ENCODE measurements around the gene GRID1. TPM values are rescaled to one million over a fixed set of nuclear protein-coding genes. Genes with fewer than 3 reads are reported as not detected.

Gene GRID1
- total RNA-seq, 4 donors from 2014 or later, result 0.03 to 2.7 (median 0.49) TPM

- Histone ChIP-seq H3K9me3 (no peaks in the 10 kb centered on the region), H3K4me1 (no peaks in the 10 kb centered on the region), H3K36me3 (no peaks in the 10 kb centered on the region), H3K27me3 (no peaks in the 10 kb centered on the region), H3K27ac (no peak overlapping the region), H3K4me3 (no peak overlapping the region)
- intact Hi-C loops (cut with DNase I), result no loop called here
- WGBS, 2 donors, result 25 to 30% methylated on average over 1 of the region's 1 CpG
- no peak for TF ChIP-seq POLR2A (IDR thresholded peaks at IDR 0.05)
- TF ChIP-seq CTCF (IDR thresholded peaks at IDR 0.05), result no peak
- DNase-seq, result no peak
These were observed 630.6 kb downstream of the GRID1 start for GRCh38 chr10:85735997-85736396.

DNA sequence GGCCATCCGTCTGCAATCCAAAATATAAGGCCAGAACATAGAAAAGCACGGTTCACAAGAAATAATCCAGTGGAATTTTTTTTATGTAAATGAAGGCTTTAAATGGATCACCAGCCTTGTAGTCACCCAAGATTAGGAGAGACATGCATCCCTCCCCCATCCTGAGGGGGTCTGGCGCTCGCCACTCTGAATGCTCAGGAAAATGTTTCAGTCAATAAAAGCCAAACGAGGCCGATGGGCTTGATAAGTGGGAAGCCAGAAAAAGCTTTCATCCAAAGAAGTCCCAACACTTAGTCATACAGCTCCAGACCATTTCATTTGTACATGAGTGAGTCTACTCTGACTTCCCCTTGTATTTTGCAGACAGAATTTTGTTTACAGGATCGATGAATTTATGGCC, 631.8 kb downstream of the GRID1 start:
- H3K9me3 ChIP-seq, result no peaks in the 10 kb centered on the region
- WGBS, 2 donors, result 81 to 91% methylated on average over 5 to 7 of the region's 7 CpGs
- no peaks in the 10 kb centered on the region for H3K36me3 ChIP-seq
- H3K27me3 ChIP-seq, result no peaks in the 10 kb centered on the region
- H3K4me1 ChIP-seq, result no peaks in the 10 kb centered on the region
- no peak overlapping the region for H3K4me3 ChIP-seq
- no peak overlapping the region for H3K27ac ChIP-seq
- intact Hi-C loops (cut with DNase I), result no loop called here
- no peak for DNase-seq
- TF ChIP-seq POLR2A (IDR thresholded peaks at IDR 0.05) (no peak), CTCF (IDR thresholded peaks at IDR 0.05) (no peak)

DNA sequence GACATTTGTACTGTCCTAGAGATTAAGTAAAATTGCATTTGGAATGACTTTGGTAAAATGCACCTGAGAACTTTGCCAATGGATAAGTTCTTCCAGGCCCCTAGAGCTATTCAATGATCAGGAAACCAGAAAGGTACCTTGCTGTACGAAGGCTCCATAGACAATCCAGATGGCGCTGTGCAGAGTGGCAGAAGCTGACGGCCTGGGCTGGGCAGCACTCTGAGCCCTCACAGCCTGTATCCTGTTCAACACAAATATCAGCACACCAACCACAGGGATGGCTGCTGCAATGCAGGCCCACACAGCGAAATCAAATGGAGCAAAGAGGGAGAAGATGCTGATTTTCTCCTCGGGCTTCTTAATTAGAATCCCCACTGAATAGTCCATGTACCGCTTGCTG, 642.4 kb downstream of the GRID1 start:
- Histone ChIP-seq H3K27me3 (no peaks in the 10 kb centered on the region), H3K27ac (no peak overlapping the region), H3K4me1 (no peaks in the 10 kb centered on the region), H3K36me3 (no peaks in the 10 kb centered on the region), H3K4me3 (no peak overlapping the region), H3K9me3 (no peaks in the 10 kb centered on the region)
- no peak for TF ChIP-seq CTCF (IDR thresholded peaks at IDR 0.05)
- no peak for TF ChIP-seq POLR2A (IDR thresholded peaks at IDR 0.05)
- intact Hi-C loops (cut with DNase I), result no loop called here
- DNase-seq, result no peak
- WGBS, 2 donors, result 80 to 89% methylated on average over 6 of the region's 6 CpGs

- Histone ChIP-seq H3K4me1 (no peaks in the 10 kb centered on the region), H3K27me3 (no peaks in the 10 kb centered on the region), H3K27ac (no peak overlapping the region), H3K4me3 (no peak overlapping the region), H3K36me3 (no peaks in the 10 kb centered on the region), H3K9me3 (no peaks in the 10 kb centered on the region)
- intact Hi-C loops (cut with DNase I), result no loop called here
- 62 to 75% methylated on average over 5 of the region's 5 CpGs for WGBS, 2 donors
- DNase-seq, result no peak
- TF ChIP-seq POLR2A (IDR thresholded peaks at IDR 0.05) (no peak), CTCF (IDR thresholded peaks at IDR 0.05) (no peak)
These were observed 645.5 kb downstream of the GRID1 start for GRCh38 chr10:85720931-85721590.

DNA sequence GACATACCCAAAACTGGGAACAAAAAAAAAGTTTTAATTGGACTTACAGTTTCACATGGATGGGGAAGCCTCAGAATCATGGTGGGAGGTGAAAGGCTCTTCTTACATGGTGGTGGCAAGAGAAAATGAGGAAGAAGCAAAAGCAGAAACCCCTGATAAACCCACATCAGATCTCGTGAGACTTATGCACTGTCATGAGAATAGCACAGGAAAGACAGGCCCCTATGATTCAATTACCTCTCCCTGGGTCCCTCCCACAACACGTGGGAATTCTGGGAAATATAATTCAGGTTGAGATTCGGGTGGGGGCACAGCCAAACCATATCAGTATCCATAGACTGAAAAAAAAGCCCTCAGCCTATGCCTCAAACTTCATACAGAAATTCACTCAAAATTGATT, 647.2 kb downstream of the GRID1 start:
- Histone ChIP-seq H3K9me3 (no peaks in the 10 kb centered on the region), H3K27ac (no peak overlapping the region), H3K36me3 (no peaks in the 10 kb centered on the region), H3K27me3 (no peaks in the 10 kb centered on the region), H3K4me1 (no peaks in the 10 kb centered on the region), H3K4me3 (no peak overlapping the region)
- intact Hi-C loops (cut with DNase I), result no loop called here
- TF ChIP-seq POLR2A (IDR thresholded peaks at IDR 0.05) (no peak), CTCF (IDR thresholded peaks at IDR 0.05) (no peak)
- DNase-seq, result no peak
- WGBS, 2 donors, result 50 to 55% methylated on average over 3 of the region's 3 CpGs

Measured in esophagus squamous epithelium (tissue), 5 donors.